ENCODE measurements around the gene RIPK1.

DNA sequence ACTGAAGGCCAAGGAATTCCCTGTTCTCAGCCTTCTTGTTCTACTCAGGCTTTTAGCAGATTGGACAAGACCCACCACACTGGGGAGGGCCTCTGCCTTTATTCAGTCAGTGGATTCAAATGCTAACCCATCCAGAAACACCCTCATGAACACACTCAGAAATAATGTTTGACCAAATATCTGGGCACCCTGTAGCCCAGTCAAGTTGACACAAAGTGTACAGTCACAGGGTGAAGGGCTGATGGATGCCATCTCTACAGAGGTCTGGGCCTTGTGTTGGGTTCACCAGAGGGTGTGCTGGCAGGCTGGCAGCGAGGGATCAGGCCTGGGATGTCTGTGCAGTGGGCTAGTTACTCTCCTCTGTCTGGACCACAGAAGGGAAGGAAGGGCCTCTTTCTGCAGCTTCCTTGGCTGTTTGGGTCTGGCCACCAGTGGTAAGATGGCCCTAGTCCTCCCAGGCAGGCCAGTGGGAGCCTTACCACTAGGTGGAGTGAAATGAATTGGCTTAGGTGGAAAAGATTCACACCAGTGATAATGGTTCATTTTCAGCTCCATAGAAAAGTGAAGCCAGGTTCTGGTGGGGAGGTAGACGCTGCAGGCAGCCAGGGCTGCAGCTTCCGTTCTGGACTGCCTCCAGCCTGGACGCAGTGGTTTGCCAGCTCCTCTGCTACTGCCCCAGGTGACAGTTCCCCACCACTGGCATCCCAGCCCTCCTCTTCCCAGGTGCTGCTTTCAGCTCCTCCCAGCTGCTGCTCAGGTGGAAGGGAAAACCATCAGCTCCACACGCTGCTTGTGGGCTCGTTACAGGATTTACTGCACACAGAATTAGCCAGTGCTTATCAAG, 79.8 kb downstream of the RIPK1 start:
- TF ChIP-seq ZNF70 (CRISPR knock-in tag; IDR thresholded peaks at IDR 0.05) (no peak), TOX (CRISPR knock-in tag; IDR thresholded peaks at IDR 0.05; ENCODE audit: borderline replicate concordance) (no peak), PPARA (CRISPR knock-in tag; IDR thresholded peaks at IDR 0.05; ENCODE audit: borderline replicate concordance) (no peak), CSDC2 (CRISPR knock-in tag; IDR thresholded peaks at IDR 0.05) (no peak), GLIS3 (CRISPR knock-in tag; IDR thresholded peaks at IDR 0.05) (no peak), RARB (CRISPR knock-in tag; IDR thresholded peaks at IDR 0.05) (no peak)
- TF ChIP-seq, protein P1, sequence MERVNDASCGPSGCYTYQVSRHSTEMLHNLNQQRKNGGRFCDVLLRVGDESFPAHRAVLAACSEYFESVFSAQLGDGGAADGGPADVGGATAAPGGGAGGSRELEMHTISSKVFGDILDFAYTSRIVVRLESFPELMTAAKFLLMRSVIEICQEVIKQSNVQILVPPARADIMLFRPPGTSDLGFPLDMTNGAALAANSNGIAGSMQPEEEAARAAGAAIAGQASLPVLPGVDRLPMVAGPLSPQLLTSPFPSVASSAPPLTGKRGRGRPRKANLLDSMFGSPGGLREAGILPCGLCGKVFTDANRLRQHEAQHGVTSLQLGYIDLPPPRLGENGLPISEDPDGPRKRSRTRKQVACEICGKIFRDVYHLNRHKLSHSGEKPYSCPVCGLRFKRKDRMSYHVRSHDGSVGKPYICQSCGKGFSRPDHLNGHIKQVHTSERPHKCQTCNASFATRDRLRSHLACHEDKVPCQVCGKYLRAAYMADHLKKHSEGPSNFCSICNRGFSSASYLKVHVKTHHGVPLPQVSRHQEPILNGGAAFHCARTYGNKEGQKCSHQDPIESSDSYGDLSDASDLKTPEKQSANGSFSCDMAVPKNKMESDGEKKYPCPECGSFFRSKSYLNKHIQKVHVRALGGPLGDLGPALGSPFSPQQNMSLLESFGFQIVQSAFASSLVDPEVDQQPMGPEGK (CRISPR knock-in tag; IDR thresholded peaks at IDR 0.05; ENCODE audit: borderline replicate concordance): no peak
